Measurements from ENCODE around the gene UNCX. TPM values are rescaled to one million over a fixed set of nuclear protein-coding genes. Genes with fewer than 3 reads are reported as not detected.
"Not testable (repeated sequence)": the region's sequence is repeated elsewhere in the genome, so short reads cannot be mapped to it uniquely, and the experiment has no call there.

Gene UNCX
- total and polyA plus RNA-seq, 2 experiments from 2014 or later: not detected

DNA sequence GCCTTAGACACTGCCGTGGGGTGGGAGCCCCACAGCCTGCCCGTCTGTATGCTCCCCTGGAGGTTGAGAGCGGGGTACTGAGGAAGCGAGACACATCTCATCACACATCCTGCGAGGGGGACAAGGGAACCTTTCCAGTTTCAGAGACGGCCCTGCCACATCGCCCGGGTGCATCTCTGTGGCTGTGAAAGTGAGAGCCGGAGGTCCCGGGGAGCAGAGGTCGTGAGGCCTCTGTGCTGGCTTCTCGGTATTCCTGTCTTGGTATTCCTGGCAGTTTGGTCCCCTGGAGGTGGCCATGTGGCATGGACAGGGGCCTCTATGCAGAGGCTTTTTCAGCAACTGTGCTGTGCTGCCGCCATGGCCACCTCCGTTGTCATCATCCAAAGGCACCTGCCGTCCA is 30.8 kb upstream of the UNCX start:
- WGBS (ENCODE audit: low lambda C conversion rate, missing lambda C conversion rate): 87% methylated on average over 15 of the region's 15 CpGs

DNA sequence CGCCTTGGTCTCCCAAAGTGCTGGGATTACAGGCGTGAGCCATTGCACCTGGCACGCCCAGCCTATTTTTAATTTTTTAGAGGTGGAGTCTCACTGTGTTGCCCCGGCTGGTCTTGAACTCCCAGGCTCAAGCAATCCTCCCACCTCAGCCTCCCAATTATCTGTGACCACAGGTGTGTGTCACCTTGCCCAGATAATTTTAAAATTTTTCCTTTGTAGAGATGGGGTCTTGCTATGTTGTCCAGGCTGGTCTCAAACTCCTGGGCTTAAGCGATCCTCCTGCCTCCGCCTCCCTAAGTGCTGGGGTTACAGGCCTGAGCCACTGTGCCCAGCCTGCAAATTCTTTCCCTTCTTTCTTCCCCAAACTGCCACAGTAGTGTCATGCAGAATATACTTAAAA is 29.8 kb upstream of the UNCX start:
- WGBS (ENCODE audit: low lambda C conversion rate, missing lambda C conversion rate): 96% methylated on average over 6 of the region's 6 CpGs
- H3K4me3 ChIP-seq; H3K36me3 ChIP-seq (replicated peaks; ENCODE audit: insufficient read depth, low read depth); H4K20me1 ChIP-seq (ENCODE audit: insufficient read depth, poor library complexity, severe bottlenecking); H3K9me3 ChIP-seq (ENCODE audit: low read depth); H2AFZ ChIP-seq; H3K27ac ChIP-seq; H3K4me2 ChIP-seq; H3K4me1 ChIP-seq (ENCODE audit: insufficient read depth); H3K79me2 ChIP-seq; DNase-seq (ENCODE audit: low spot score); H3K9me2 ChIP-seq (replicated peaks; ENCODE audit: insufficient read depth); H3K27me3 ChIP-seq: not testable (repeated sequence)

More for the DNA sequence above, 30.8 kb upstream of the UNCX start:
- Histone ChIP-seq H3K36me3 (replicated peaks; ENCODE audit: insufficient read depth, low read depth) (no peaks in the 10 kb centered on the region), H4K20me1 (ENCODE audit: insufficient read depth, poor library complexity, severe bottlenecking) (no peaks in the 10 kb centered on the region), H3K27me3 (no peaks in the 10 kb centered on the region), H2AFZ (no peak overlapping the region), H3K79me2 (no peaks in the 10 kb centered on the region), H3K27ac (no peak overlapping the region), H3K4me1 (ENCODE audit: insufficient read depth) (peaks cover 5% of the 10 kb centered on the region), H3K4me3 (no peak overlapping the region), H3K9me2 (replicated peaks; ENCODE audit: insufficient read depth) (no peaks in the 10 kb centered on the region), H3K9me3 (ENCODE audit: low read depth) (no peaks in the 10 kb centered on the region), H3K4me2 (no peak overlapping the region)
- no peak for DNase-seq (ENCODE audit: low spot score)
- TF ChIP-seq CTCF (IDR thresholded peaks at IDR 0.05; ENCODE audit: poor library complexity) (no peak), EZH2 (IDR thresholded peaks at IDR 0.05; ENCODE audit: borderline replicate concordance) (no peak), EZH2phosphoT487 (IDR thresholded peaks at IDR 0.05; ENCODE audit: low read depth, severe bottlenecking, unreplicated experiment) (no peak)

DNA sequence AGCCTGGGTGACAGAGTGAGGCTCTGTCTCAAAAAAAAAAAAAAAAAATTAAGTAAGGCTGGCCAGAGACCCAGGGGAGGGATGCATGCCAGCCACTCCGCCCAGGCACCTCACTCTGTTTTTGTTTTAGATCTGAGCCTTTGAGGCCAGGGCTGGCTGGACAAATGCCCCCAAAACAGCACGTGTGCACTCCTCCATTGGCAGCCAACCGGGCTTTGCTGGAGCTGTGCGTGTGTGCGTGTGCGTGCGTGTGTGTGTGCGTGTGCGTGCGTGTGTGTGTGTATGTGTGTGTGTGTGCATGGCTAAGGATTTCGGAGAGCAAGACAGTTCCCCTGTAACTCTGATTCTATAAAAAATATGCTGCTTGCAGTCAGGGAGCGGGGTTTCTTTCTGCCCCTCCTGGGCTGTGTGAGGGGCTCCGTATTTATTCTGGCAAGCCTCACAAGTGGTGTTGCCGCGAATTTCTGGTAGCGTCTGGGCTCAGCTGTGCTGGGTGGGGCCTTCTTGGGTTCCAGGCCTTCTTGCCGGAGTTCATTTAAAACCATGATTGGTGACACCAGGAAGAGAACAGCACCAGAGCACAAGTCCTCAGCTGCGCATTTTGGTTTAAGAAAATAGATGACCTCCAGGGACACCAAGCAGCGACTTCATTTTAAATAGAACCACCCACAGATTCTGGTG is 28.1 kb upstream of the UNCX start:
- no peaks in the 10 kb centered on the region for H3K27me3 ChIP-seq
- H3K4me3 ChIP-seq: no peak overlapping the region
- H3K27ac ChIP-seq: no peak overlapping the region
- no peaks in the 10 kb centered on the region for H4K20me1 ChIP-seq (ENCODE audit: insufficient read depth, poor library complexity, severe bottlenecking)
- TF ChIP-seq CTCF (IDR thresholded peaks at IDR 0.05; ENCODE audit: poor library complexity) (no peak), EZH2phosphoT487 (IDR thresholded peaks at IDR 0.05; ENCODE audit: low read depth, severe bottlenecking, unreplicated experiment) (no peak), EZH2 (IDR thresholded peaks at IDR 0.05; ENCODE audit: borderline replicate concordance) (no peak)
- no peaks in the 10 kb centered on the region for H3K9me3 ChIP-seq (ENCODE audit: low read depth)
- no peak overlapping the region for H3K4me2 ChIP-seq
- no peaks in the 10 kb centered on the region for H3K79me2 ChIP-seq
- no peaks in the 10 kb centered on the region for H3K36me3 ChIP-seq (replicated peaks; ENCODE audit: insufficient read depth, low read depth)
- no peaks in the 10 kb centered on the region for H3K4me1 ChIP-seq (ENCODE audit: insufficient read depth)
- no peak for DNase-seq (ENCODE audit: low spot score)
- WGBS (ENCODE audit: low lambda C conversion rate, missing lambda C conversion rate): 73% methylated on average over 19 of the region's 19 CpGs
- no peaks in the 10 kb centered on the region for H3K9me2 ChIP-seq (replicated peaks; ENCODE audit: insufficient read depth)
- H2AFZ ChIP-seq: no peak overlapping the region

DNA sequence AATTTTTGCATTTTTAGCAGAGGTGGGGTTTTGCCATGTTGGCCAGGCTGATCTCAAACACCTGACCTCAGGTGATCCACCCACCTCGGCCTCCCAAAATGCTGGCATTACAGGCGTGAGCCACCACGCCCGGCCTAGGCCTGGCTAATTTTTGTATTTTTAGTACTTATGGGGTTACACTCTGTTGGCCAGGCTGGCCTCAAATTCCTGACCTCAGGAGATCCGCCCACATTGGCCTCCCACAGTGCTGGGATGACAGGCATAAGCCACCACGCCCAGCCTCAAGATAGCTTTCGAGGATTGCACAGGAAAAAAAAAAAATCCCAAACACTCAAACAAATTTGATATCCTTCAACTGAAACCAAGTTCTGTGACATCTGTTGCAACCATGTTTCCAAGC is 26.9 kb upstream of the UNCX start:
- WGBS (ENCODE audit: low lambda C conversion rate, missing lambda C conversion rate): 93% methylated on average over 7 of the region's 7 CpGs
- H3K79me2 ChIP-seq; H4K20me1 ChIP-seq (ENCODE audit: insufficient read depth, poor library complexity, severe bottlenecking); H3K4me1 ChIP-seq (ENCODE audit: insufficient read depth); H3K4me2 ChIP-seq; DNase-seq (ENCODE audit: low spot score); H3K27me3 ChIP-seq; H3K4me3 ChIP-seq; H3K9me2 ChIP-seq (replicated peaks; ENCODE audit: insufficient read depth); H3K9me3 ChIP-seq (ENCODE audit: low read depth); H3K27ac ChIP-seq; H3K36me3 ChIP-seq (replicated peaks; ENCODE audit: insufficient read depth, low read depth); H2AFZ ChIP-seq: not testable (repeated sequence)

All from hepatocyte (in vitro differentiated cells).